Liver (tissue), 3 donors: ENCODE measurements around the gene AVL9.

Experiments used
- EGR1 ChIP-seq, 2 donors: IDR thresholded peaks; 2 replicates each; pipeline ENCODE4 v1.6.1; 2016 to 2018; ENCODE audit warnings: antibody characterized with exemption in 2 of 2, low read depth in 2 of 2
- FOXA1 ChIP-seq: IDR thresholded peaks from 2 replicates; pipeline ENCODE4 v1.6.1; 2016; ENCODE audit warnings: antibody characterized with exemption
- GABPA ChIP-seq, 2 donors: IDR thresholded peaks in 1 of 2; conservative IDR thresholded peaks in 1 of 2; 2 replicates each; pipeline ENCODE4 v1.6.1; 2016; ENCODE audit warnings: antibody characterized with exemption in 2 of 2, mild to moderate bottlenecking in 1 of 2, moderate library complexity in 1 of 2
- HNF4G ChIP-seq: IDR thresholded peaks from 2 replicates; pipeline ENCODE4 v1.6.1; 2016; ENCODE audit warnings: antibody characterized with exemption
- JUND ChIP-seq, 2 donors: IDR thresholded peaks; 2 replicates each; pipeline ENCODE4 v1.6.1; 2016; ENCODE audit warnings: antibody characterized with exemption in 2 of 2
- RAD21 ChIP-seq, 2 donors: IDR thresholded peaks; 2 replicates each; pipeline ENCODE4 v1.6.1; 2016; ENCODE audit warnings: antibody characterized with exemption in 2 of 2, mild to moderate bottlenecking in 2 of 2
- RXRA ChIP-seq, 2 donors: IDR thresholded peaks; 2 replicates each; pipeline ENCODE4 v1.6.1; 2017 to 2018; ENCODE audit warnings: antibody characterized with exemption in 2 of 2, mild to moderate bottlenecking in 1 of 2
- TAF1 ChIP-seq: conservative IDR thresholded peaks from 2 replicates; pipeline ENCODE4 v1.6.1; 2016; ENCODE audit warnings: antibody characterized with exemption, mild to moderate bottlenecking
- YY1 ChIP-seq: IDR thresholded peaks from 2 replicates; pipeline ENCODE4 v1.6.1; 2016; ENCODE audit warnings: antibody characterized with exemption, mild to moderate bottlenecking
- TF ChIP-seq, protein P1 (sequence below): IDR thresholded peaks from 2 replicates; pipeline ENCODE4 v1.6.1; 2016; ENCODE audit warnings: antibody characterized with exemption
- TF ChIP-seq, protein P2 (sequence below): IDR thresholded peaks from 2 replicates; pipeline ENCODE4 v1.6.1; 2016; ENCODE audit warnings: antibody characterized with exemption
- TF ChIP-seq, protein P3 (sequence below): fragments of 150-350 bp; IDR thresholded peaks from 2 replicates; pipeline ENCODE4 v1.5.1; 2017; ENCODE audit warnings: improper control_type of control experiment, low read depth, low read length; ENCODE audit not compliant: missing input control
- TF ChIP-seq, protein P4 (sequence below): IDR thresholded peaks from 2 replicates; pipeline ENCODE4 v1.6.1; 2016; ENCODE audit warnings: antibody characterized with exemption
- TF ChIP-seq, protein P5 (sequence below): IDR thresholded peaks from 2 replicates; pipeline ENCODE4 v1.6.1; 2016; ENCODE audit warnings: antibody characterized with exemption, mild to moderate bottlenecking
- donor health status: healthy.
- donor health status: healthy.

DNA sequence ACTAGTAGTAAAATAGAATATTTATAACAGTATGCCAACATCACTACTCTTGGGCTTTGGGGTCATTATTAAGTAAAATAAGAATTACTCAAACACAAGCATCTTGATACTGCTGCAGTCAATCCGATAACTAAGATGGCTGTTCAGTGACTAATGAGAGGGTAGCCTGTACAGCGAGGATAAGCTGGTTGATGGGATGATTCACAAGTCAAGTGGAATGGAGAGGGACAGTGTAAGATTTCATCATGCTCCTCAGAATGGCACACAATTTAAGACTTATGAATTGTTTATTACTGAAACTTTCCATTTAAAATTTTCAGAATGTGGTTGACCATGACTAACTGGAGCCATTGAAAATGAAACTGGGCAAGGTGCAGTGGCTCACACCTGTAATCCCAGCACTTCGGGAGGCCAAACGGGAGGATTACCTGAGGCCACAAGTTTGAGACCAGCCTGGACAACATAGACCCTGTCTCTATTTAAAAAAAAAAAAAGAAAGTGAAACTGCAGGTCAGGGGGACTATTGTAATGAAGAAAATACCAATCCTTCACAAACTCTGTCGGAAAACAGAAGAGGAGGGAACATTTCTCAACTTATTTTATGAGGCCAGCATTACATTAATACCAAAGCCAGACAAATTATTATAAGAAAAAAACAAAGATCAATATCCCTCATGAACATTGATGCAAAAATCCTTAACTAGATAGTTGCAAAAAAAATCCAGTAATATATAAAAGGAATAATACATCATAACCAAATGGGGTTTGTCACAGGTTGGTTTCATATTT is 11.2 kb downstream of the AVL9 start:
- no peak for TF ChIP-seq RXRA (IDR thresholded peaks at IDR 0.05)
- TF ChIP-seq, protein P1, sequence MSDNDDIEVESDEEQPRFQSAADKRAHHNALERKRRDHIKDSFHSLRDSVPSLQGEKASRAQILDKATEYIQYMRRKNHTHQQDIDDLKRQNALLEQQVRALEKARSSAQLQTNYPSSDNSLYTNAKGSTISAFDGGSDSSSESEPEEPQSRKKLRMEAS: no peak
- TF ChIP-seq, protein P2, sequence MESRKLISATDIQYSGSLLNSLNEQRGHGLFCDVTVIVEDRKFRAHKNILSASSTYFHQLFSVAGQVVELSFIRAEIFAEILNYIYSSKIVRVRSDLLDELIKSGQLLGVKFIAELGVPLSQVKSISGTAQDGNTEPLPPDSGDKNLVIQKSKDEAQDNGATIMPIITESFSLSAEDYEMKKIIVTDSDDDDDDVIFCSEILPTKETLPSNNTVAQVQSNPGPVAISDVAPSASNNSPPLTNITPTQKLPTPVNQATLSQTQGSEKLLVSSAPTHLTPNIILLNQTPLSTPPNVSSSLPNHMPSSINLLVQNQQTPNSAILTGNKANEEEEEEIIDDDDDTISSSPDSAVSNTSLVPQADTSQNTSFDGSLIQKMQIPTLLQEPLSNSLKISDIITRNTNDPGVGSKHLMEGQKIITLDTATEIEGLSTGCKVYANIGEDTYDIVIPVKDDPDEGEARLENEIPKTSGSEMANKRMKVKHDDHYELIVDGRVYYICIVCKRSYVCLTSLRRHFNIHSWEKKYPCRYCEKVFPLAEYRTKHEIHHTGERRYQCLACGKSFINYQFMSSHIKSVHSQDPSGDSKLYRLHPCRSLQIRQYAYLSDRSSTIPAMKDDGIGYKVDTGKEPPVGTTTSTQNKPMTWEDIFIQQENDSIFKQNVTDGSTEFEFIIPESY: no peak
- TF ChIP-seq, protein P3, sequence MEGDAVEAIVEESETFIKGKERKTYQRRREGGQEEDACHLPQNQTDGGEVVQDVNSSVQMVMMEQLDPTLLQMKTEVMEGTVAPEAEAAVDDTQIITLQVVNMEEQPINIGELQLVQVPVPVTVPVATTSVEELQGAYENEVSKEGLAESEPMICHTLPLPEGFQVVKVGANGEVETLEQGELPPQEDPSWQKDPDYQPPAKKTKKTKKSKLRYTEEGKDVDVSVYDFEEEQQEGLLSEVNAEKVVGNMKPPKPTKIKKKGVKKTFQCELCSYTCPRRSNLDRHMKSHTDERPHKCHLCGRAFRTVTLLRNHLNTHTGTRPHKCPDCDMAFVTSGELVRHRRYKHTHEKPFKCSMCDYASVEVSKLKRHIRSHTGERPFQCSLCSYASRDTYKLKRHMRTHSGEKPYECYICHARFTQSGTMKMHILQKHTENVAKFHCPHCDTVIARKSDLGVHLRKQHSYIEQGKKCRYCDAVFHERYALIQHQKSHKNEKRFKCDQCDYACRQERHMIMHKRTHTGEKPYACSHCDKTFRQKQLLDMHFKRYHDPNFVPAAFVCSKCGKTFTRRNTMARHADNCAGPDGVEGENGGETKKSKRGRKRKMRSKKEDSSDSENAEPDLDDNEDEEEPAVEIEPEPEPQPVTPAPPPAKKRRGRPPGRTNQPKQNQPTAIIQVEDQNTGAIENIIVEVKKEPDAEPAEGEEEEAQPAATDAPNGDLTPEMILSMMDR: no peak
- TF ChIP-seq RAD21 (IDR thresholded peaks at IDR 0.05): no peak
- TF ChIP-seq FOXA1: no peak
- no peak for TF ChIP-seq JUND (IDR thresholded peaks at IDR 0.05)
- no peak for TF ChIP-seq TAF1
- TF ChIP-seq GABPA (IDR thresholded peaks at IDR 0.05 in 1 of 2, conservative IDR thresholded peaks at IDR 0.05 in 1 of 2): no peak
- TF ChIP-seq, protein P4, sequence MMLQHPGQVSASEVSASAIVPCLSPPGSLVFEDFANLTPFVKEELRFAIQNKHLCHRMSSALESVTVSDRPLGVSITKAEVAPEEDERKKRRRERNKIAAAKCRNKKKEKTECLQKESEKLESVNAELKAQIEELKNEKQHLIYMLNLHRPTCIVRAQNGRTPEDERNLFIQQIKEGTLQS: no peak
- TF ChIP-seq, protein P5, sequence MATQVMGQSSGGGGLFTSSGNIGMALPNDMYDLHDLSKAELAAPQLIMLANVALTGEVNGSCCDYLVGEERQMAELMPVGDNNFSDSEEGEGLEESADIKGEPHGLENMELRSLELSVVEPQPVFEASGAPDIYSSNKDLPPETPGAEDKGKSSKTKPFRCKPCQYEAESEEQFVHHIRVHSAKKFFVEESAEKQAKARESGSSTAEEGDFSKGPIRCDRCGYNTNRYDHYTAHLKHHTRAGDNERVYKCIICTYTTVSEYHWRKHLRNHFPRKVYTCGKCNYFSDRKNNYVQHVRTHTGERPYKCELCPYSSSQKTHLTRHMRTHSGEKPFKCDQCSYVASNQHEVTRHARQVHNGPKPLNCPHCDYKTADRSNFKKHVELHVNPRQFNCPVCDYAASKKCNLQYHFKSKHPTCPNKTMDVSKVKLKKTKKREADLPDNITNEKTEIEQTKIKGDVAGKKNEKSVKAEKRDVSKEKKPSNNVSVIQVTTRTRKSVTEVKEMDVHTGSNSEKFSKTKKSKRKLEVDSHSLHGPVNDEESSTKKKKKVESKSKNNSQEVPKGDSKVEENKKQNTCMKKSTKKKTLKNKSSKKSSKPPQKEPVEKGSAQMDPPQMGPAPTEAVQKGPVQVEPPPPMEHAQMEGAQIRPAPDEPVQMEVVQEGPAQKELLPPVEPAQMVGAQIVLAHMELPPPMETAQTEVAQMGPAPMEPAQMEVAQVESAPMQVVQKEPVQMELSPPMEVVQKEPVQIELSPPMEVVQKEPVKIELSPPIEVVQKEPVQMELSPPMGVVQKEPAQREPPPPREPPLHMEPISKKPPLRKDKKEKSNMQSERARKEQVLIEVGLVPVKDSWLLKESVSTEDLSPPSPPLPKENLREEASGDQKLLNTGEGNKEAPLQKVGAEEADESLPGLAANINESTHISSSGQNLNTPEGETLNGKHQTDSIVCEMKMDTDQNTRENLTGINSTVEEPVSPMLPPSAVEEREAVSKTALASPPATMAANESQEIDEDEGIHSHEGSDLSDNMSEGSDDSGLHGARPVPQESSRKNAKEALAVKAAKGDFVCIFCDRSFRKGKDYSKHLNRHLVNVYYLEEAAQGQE: no peak
- TF ChIP-seq YY1: no peak
- TF ChIP-seq HNF4G: no peak
- TF ChIP-seq EGR1 (IDR thresholded peaks at IDR 0.05; ENCODE audit: low read depth in 2 of 2): no peak
